Measurements from ENCODE around the gene POLDIP2. TPM values are rescaled to one million over a fixed set of nuclear protein-coding genes. Genes with fewer than 3 reads are reported as not detected.
A peak's percentile ranks its signal among the peaks of the same experiment; 100 is the strongest.

POLDIP2 gene
- total and polyA plus RNA-seq, 2 of the 13 experiments (the other 11 are each of a cell fraction or from before 2014, with no cell fraction given): 85.9 to 114 TPM

GRCh38 chr17:28368306-28368831 lies 11.0 kb upstream of the POLDIP2 start (continued):
- TF ChIP-seq RAD21 (CRISPR knock-in tag; IDR thresholded peaks at IDR 0.05): no peak; the same call in 1 of the 2 replicates
- no peak for TF ChIP-seq AFF4 (CRISPR knock-in tag; IDR thresholded peaks at IDR 0.05)
- no peak for TF ChIP-seq ZKSCAN1 (IDR thresholded peaks at IDR 0.05; ENCODE audit: low read length)
- TF ChIP-seq HNRNPLL (IDR thresholded peaks at IDR 0.05; ENCODE audit: low read depth, low read length, poor library complexity, severe bottlenecking): no peak
- TF ChIP-seq CENPX (CRISPR knock-in tag; IDR thresholded peaks at IDR 0.05): no peak
- TF ChIP-seq ZNF460 (CRISPR knock-in tag; IDR thresholded peaks at IDR 0.05; ENCODE audit: borderline replicate concordance): peak; percentile 12; the same call in 1 of the 2 replicates
- no peak for TF ChIP-seq ZNF672 (CRISPR knock-in tag; IDR thresholded peaks at IDR 0.05)
- no peak for TF ChIP-seq CENPT (CRISPR knock-in tag; IDR thresholded peaks at IDR 0.05; ENCODE audit: low read depth)
- TF ChIP-seq ZSCAN20 (CRISPR knock-in tag; IDR thresholded peaks at IDR 0.05; ENCODE audit: borderline replicate concordance): no peak
- peak; percentile 85; the same call in 1 of the 2 replicates for TF ChIP-seq ZBTB10 (CRISPR knock-in tag; IDR thresholded peaks at IDR 0.05; ENCODE audit: borderline replicate concordance)
- TF ChIP-seq NR1H2 (CRISPR knock-in tag; IDR thresholded peaks at IDR 0.05; ENCODE audit: borderline replicate concordance, low read depth): no peak
- TF ChIP-seq AGO2 (optimal IDR thresholded peaks at IDR 0.05; ENCODE audit: low read depth, low read length): no peak
- TF ChIP-seq NCOA2 (CRISPR knock-in tag; IDR thresholded peaks at IDR 0.05): peak; percentile 91
- no peak for TF ChIP-seq KDM4B (CRISPR knock-in tag; IDR thresholded peaks at IDR 0.05)
- TF ChIP-seq ARNTL (CRISPR knock-in tag; IDR thresholded peaks at IDR 0.05): peak; percentile 68; the same call in 1 of the 2 replicates
- no peak for TF ChIP-seq ZNF674 (CRISPR knock-in tag; IDR thresholded peaks at IDR 0.05; ENCODE audit: low read depth)
- TF ChIP-seq ATF4 (CRISPR knock-in tag; IDR thresholded peaks at IDR 0.05): 0 out of 4 replicates have a peak, but pooled peaks of 1 of the 2 experiments have one; percentile 45
- peak; percentile 95 for TF ChIP-seq ESRRA (CRISPR knock-in tag; IDR thresholded peaks at IDR 0.05; ENCODE audit: low read depth)
- peak; percentile 90; the same call in 1 of the 2 replicates for TF ChIP-seq ZNF414 (CRISPR knock-in tag; IDR thresholded peaks at IDR 0.05)
- peak; percentile 88 for TF ChIP-seq BCL6 (CRISPR knock-in tag; IDR thresholded peaks at IDR 0.05)
- no peak for TF ChIP-seq ATF7-NPFF (CRISPR knock-in tag; IDR thresholded peaks at IDR 0.05; ENCODE audit: low read depth)
- TF ChIP-seq ZNF772 (CRISPR knock-in tag; IDR thresholded peaks at IDR 0.05): peak; percentile 66
- no peak for TF ChIP-seq ZNF44 (CRISPR knock-in tag; IDR thresholded peaks at IDR 0.05)
